ENCODE results near the gene KCTD19. TPM values are rescaled to one million over a fixed set of nuclear protein-coding genes. Genes with fewer than 3 reads are reported as not detected.

KCTD19 gene
- total RNA-seq, 1 donor: not detected

- peak; percentile 41 for TF ChIP-seq CTCF (IDR thresholded peaks at IDR 0.05; ENCODE audit: insufficient read depth, low read length)
- peak overlapping the region; percentile 83 for H3K4me3 ChIP-seq (ENCODE audit: low read depth, low read length)
- peak; percentile 77 for DNase-seq (ENCODE audit: low read depth)
These were observed 80.3 kb downstream of the KCTD19 start for GRCh38 chr16:67246081-67246755.

GRCh38 chr16:67245674-67246080, 80.9 kb downstream of the KCTD19 start:
- no peak for DNase-seq (ENCODE audit: low read depth)
- peak overlapping the region; percentile 83 for H3K4me3 ChIP-seq (ENCODE audit: low read depth, low read length)
- TF ChIP-seq CTCF (IDR thresholded peaks at IDR 0.05; ENCODE audit: insufficient read depth, low read length): no peak

- DNase-seq (ENCODE audit: low read depth): no peak
- no peak for TF ChIP-seq CTCF (IDR thresholded peaks at IDR 0.05; ENCODE audit: insufficient read depth, low read length)
- H3K4me3 ChIP-seq (ENCODE audit: low read depth, low read length): peak overlapping the region; percentile 83
These were observed 81.4 kb downstream of the KCTD19 start for GRCh38 chr16:67245186-67245585.

GRCh38 chr16:67244387-67245185, 82.0 kb downstream of the KCTD19 start:
- peak; percentile 86 for DNase-seq (ENCODE audit: low read depth)
- TF ChIP-seq CTCF (IDR thresholded peaks at IDR 0.05; ENCODE audit: insufficient read depth, low read length): no peak
- no peak overlapping the region for H3K4me3 ChIP-seq (ENCODE audit: low read depth, low read length)

- no peak for TF ChIP-seq CTCF (IDR thresholded peaks at IDR 0.05; ENCODE audit: insufficient read depth, low read length)
- DNase-seq (ENCODE audit: low read depth): no peak
- H3K4me3 ChIP-seq (ENCODE audit: low read depth, low read length): no peak overlapping the region
These were observed 83.1 kb downstream of the KCTD19 start for GRCh38 chr16:67243481-67243880.

GRCh38 chr16:67242138-67242730, 84.3 kb downstream of the KCTD19 start:
- H3K4me3 ChIP-seq (ENCODE audit: low read depth, low read length): no peak overlapping the region
- DNase-seq (ENCODE audit: low read depth): no peak
- no peak for TF ChIP-seq CTCF (IDR thresholded peaks at IDR 0.05; ENCODE audit: insufficient read depth, low read length)
